ENCODE data around the gene FGFR3.

FGFR3 gene

GRCh38 chr4:1759170-1759817 lies 33.8 kb upstream of the FGFR3 start:
- no peak overlapping the region for H2AFZ ChIP-seq (ENCODE audit: low read depth, low read length)
- no peak overlapping the region for H3K14ac ChIP-seq (ENCODE audit: low read length in 2 of 2)
- H2BK12ac ChIP-seq (ENCODE audit: low read length in 2 of 2) = no peak overlapping the region
- H3K4me3 ChIP-seq (ENCODE audit: insufficient read depth in 1 of 2, low read depth in 1 of 2, low read length in 2 of 2) = no peak overlapping the region
- H3K9ac ChIP-seq (ENCODE audit: low read length) = no peak overlapping the region
- no peak overlapping the region for H2BK120ac ChIP-seq (ENCODE audit: low read depth, low read length)
- H3K27ac ChIP-seq (ENCODE audit: low read length, poor library complexity, severe bottlenecking) = no peak overlapping the region
- no peaks in the 10 kb centered on the region for H3K9me3 ChIP-seq (ENCODE audit: control insufficient read depth, low read length)
- no peaks in the 10 kb centered on the region for H3K36me3 ChIP-seq (ENCODE audit: control insufficient read depth in 1 of 2, insufficient read depth in 2 of 2, low read depth in 1 of 2, low read length in 2 of 2)
- H3K23ac ChIP-seq (ENCODE audit: low read length in 2 of 2) = no peak overlapping the region
- no peak for DNase-seq
- no peak overlapping the region for H3K18ac ChIP-seq (ENCODE audit: low read depth in 1 of 2, low read length in 2 of 2)
- H3K4me1 ChIP-seq (ENCODE audit: control insufficient read depth, insufficient read depth, low read depth, low read length) = peaks cover 29% of the 10 kb centered on the region
- no peak overlapping the region for H3K4ac ChIP-seq (ENCODE audit: low read depth in 1 of 2, low read length in 2 of 2)
- H2BK15ac ChIP-seq (ENCODE audit: low read depth, poor library complexity, severe bottlenecking) = no peak overlapping the region
- H3K79me1 ChIP-seq (replicated peaks; ENCODE audit: low read length, poor library complexity, severe bottlenecking) = no peaks in the 10 kb centered on the region
- H3K27me3 ChIP-seq (ENCODE audit: control insufficient read depth in 1 of 2, insufficient read depth in 1 of 2, low read length in 2 of 2) = peaks cover 0 to 20% of the 10 kb centered on the region in 2 experiments
- no peak overlapping the region for H2AK5ac ChIP-seq (ENCODE audit: low read length, severe bottlenecking)
- 78% methylated on average over 18 of the region's 19 CpGs for WGBS
- H3K4me2 ChIP-seq (ENCODE audit: low read length, poor library complexity, severe bottlenecking) = no peak overlapping the region
- no peak overlapping the region for H4K8ac ChIP-seq (ENCODE audit: low read length)
- H2BK5ac ChIP-seq (ENCODE audit: low read depth, low read length, poor library complexity, severe bottlenecking) = no peak overlapping the region
- no peak overlapping the region for H4K91ac ChIP-seq (ENCODE audit: low read length)

GRCh38 chr4:1759818-1760223 lies 33.3 kb upstream of the FGFR3 start:
- Histone ChIP-seq H3K27me3 (ENCODE audit: control insufficient read depth in 1 of 2, insufficient read depth in 1 of 2, low read length in 2 of 2) (peaks cover 0 to 14% of the 10 kb centered on the region in 2 experiments), H2BK5ac (ENCODE audit: low read depth, low read length, poor library complexity, severe bottlenecking) (no peak overlapping the region), H4K8ac (ENCODE audit: low read length) (peak overlapping the region; percentile 47), H3K9ac (ENCODE audit: low read length) (no peak overlapping the region), H3K18ac (ENCODE audit: low read depth in 1 of 2, low read length in 2 of 2) (no peak overlapping the region), H3K36me3 (ENCODE audit: control insufficient read depth in 1 of 2, insufficient read depth in 2 of 2, low read depth in 1 of 2, low read length in 2 of 2) (no peaks in the 10 kb centered on the region), H3K4ac (ENCODE audit: low read depth in 1 of 2, low read length in 2 of 2) (no peak overlapping the region), H3K79me1 (replicated peaks; ENCODE audit: low read length, poor library complexity, severe bottlenecking) (no peaks in the 10 kb centered on the region), H2AK5ac (ENCODE audit: low read length, severe bottlenecking) (no peak overlapping the region), H3K27ac (ENCODE audit: low read length, poor library complexity, severe bottlenecking) (no peak overlapping the region), H4K91ac (ENCODE audit: low read length) (no peak overlapping the region), H2BK120ac (ENCODE audit: low read depth, low read length) (no peak overlapping the region), H3K4me3 (ENCODE audit: insufficient read depth in 1 of 2, low read depth in 1 of 2, low read length in 2 of 2) (no peak overlapping the region), H2BK15ac (ENCODE audit: low read depth, poor library complexity, severe bottlenecking) (no peak overlapping the region), H3K23ac (ENCODE audit: low read length in 2 of 2) (no peak overlapping the region), H3K9me3 (ENCODE audit: control insufficient read depth, low read length) (no peaks in the 10 kb centered on the region), H3K4me1 (ENCODE audit: control insufficient read depth, insufficient read depth, low read depth, low read length) (peaks cover 26% of the 10 kb centered on the region), H3K14ac (ENCODE audit: low read length in 2 of 2) (no peak overlapping the region), H2BK12ac (ENCODE audit: low read length in 2 of 2) (no peak overlapping the region), H2AFZ (ENCODE audit: low read depth, low read length) (no peak overlapping the region), H3K4me2 (ENCODE audit: low read length, poor library complexity, severe bottlenecking) (no peak overlapping the region)
- 74% methylated on average over 13 of the region's 13 CpGs for WGBS
- DNase-seq = no peak

- no peak overlapping the region for H2AFZ ChIP-seq (ENCODE audit: low read depth, low read length)
- H3K27me3 ChIP-seq (ENCODE audit: control insufficient read depth in 1 of 2, insufficient read depth in 1 of 2, low read length in 2 of 2) = peaks cover 0 to 15% of the 10 kb centered on the region in 2 experiments
- H3K4me2 ChIP-seq (ENCODE audit: low read length, poor library complexity, severe bottlenecking) = no peak overlapping the region
- H3K79me1 ChIP-seq (replicated peaks; ENCODE audit: low read length, poor library complexity, severe bottlenecking) = no peaks in the 10 kb centered on the region
- no peaks in the 10 kb centered on the region for H3K36me3 ChIP-seq (ENCODE audit: control insufficient read depth in 1 of 2, insufficient read depth in 2 of 2, low read depth in 1 of 2, low read length in 2 of 2)
- no peak overlapping the region for H3K4ac ChIP-seq (ENCODE audit: low read depth in 1 of 2, low read length in 2 of 2)
- no peak overlapping the region for H2BK12ac ChIP-seq (ENCODE audit: low read length in 2 of 2)
- H3K14ac ChIP-seq (ENCODE audit: low read length in 2 of 2) = no peak overlapping the region
- H3K9ac ChIP-seq (ENCODE audit: low read length) = no peak overlapping the region
- no peak overlapping the region for H2AK5ac ChIP-seq (ENCODE audit: low read length, severe bottlenecking)
- H4K8ac ChIP-seq (ENCODE audit: low read length) = no peak overlapping the region
- no peak overlapping the region for H4K91ac ChIP-seq (ENCODE audit: low read length)
- H3K9me3 ChIP-seq (ENCODE audit: control insufficient read depth, low read length) = no peaks in the 10 kb centered on the region
- H3K18ac ChIP-seq (ENCODE audit: low read depth in 1 of 2, low read length in 2 of 2) = no peak overlapping the region
- H3K27ac ChIP-seq (ENCODE audit: low read length, poor library complexity, severe bottlenecking) = no peak overlapping the region
- 84% methylated on average over 21 of the region's 25 CpGs for WGBS
- H3K23ac ChIP-seq (ENCODE audit: low read length in 2 of 2) = no peak overlapping the region
- H3K4me1 ChIP-seq (ENCODE audit: control insufficient read depth, insufficient read depth, low read depth, low read length) = peaks cover 25% of the 10 kb centered on the region
- H2BK15ac ChIP-seq (ENCODE audit: low read depth, poor library complexity, severe bottlenecking) = peak overlapping the region; percentile 15
- no peak for DNase-seq
- no peak overlapping the region for H3K4me3 ChIP-seq (ENCODE audit: insufficient read depth in 1 of 2, low read depth in 1 of 2, low read length in 2 of 2)
- no peak overlapping the region for H2BK120ac ChIP-seq (ENCODE audit: low read depth, low read length)
- H2BK5ac ChIP-seq (ENCODE audit: low read depth, low read length, poor library complexity, severe bottlenecking) = no peak overlapping the region
Measured at GRCh38 chr4:1760521-1761071, 32.5 kb upstream of the FGFR3 start.

GRCh38 chr4:1761130-1761689 lies 31.9 kb upstream of the FGFR3 start:
- no peaks in the 10 kb centered on the region for H3K79me1 ChIP-seq (replicated peaks; ENCODE audit: low read length, poor library complexity, severe bottlenecking)
- H3K4me3 ChIP-seq (ENCODE audit: insufficient read depth in 1 of 2, low read depth in 1 of 2, low read length in 2 of 2) = no peak overlapping the region
- H3K18ac ChIP-seq (ENCODE audit: low read depth in 1 of 2, low read length in 2 of 2) = no peak overlapping the region
- 79% methylated on average over 12 of the region's 32 CpGs for WGBS
- no peak overlapping the region for H2BK120ac ChIP-seq (ENCODE audit: low read depth, low read length)
- H3K14ac ChIP-seq (ENCODE audit: low read length in 2 of 2) = no peak overlapping the region
- no peak for DNase-seq
- H3K4ac ChIP-seq (ENCODE audit: low read depth in 1 of 2, low read length in 2 of 2) = no peak overlapping the region
- H3K4me2 ChIP-seq (ENCODE audit: low read length, poor library complexity, severe bottlenecking) = no peak overlapping the region
- no peak overlapping the region for H2AFZ ChIP-seq (ENCODE audit: low read depth, low read length)
- no peak overlapping the region for H2BK12ac ChIP-seq (ENCODE audit: low read length in 2 of 2)
- H3K9me3 ChIP-seq (ENCODE audit: control insufficient read depth, low read length) = no peaks in the 10 kb centered on the region
- H2AK5ac ChIP-seq (ENCODE audit: low read length, severe bottlenecking) = no peak overlapping the region
- H3K23ac ChIP-seq (ENCODE audit: low read length in 2 of 2) = no peak overlapping the region
- no peak overlapping the region for H3K9ac ChIP-seq (ENCODE audit: low read length)
- H4K8ac ChIP-seq (ENCODE audit: low read length) = no peak overlapping the region
- no peak overlapping the region for H4K91ac ChIP-seq (ENCODE audit: low read length)
- H3K27me3 ChIP-seq (ENCODE audit: control insufficient read depth in 1 of 2, insufficient read depth in 1 of 2, low read length in 2 of 2) = peaks cover 0 to 19% of the 10 kb centered on the region in 2 experiments
- H2BK15ac ChIP-seq (ENCODE audit: low read depth, poor library complexity, severe bottlenecking) = no peak overlapping the region
- no peaks in the 10 kb centered on the region for H3K36me3 ChIP-seq (ENCODE audit: control insufficient read depth in 1 of 2, insufficient read depth in 2 of 2, low read depth in 1 of 2, low read length in 2 of 2)
- H2BK5ac ChIP-seq (ENCODE audit: low read depth, low read length, poor library complexity, severe bottlenecking) = no peak overlapping the region
- peaks cover 31% of the 10 kb centered on the region for H3K4me1 ChIP-seq (ENCODE audit: control insufficient read depth, insufficient read depth, low read depth, low read length)
- no peak overlapping the region for H3K27ac ChIP-seq (ENCODE audit: low read length, poor library complexity, severe bottlenecking)
